HG03354 (cell line): Measurements from ENCODE around the gene SRGAP2B.
"Not testable (repeated sequence)": the region's sequence is repeated elsewhere in the genome, so short reads cannot be mapped to it uniquely, and the experiment has no call there.

ENCODE experiments used
- ATAC-seq: cut with Tn5 transposase; IDR thresholded peaks from one replicate; pipeline ENCODE4 v1.9.1; 2021; ENCODE audit warnings: mild to moderate bottlenecking; ENCODE audit not compliant: unreplicated experiment, poor library complexity, severe bottlenecking

SRGAP2B gene

GRCh38 chr1:145000743-145001326, 94.3 kb downstream of the SRGAP2B start:
- not testable (repeated sequence) for ATAC-seq

- ATAC-seq, result not testable (repeated sequence)
Observed at GRCh38 chr1:145000074-145000742, 94.9 kb downstream of the SRGAP2B start.

GRCh38 chr1:144998981-144999273, 96.2 kb downstream of the SRGAP2B start:
- not testable (repeated sequence) for ATAC-seq

GRCh38 chr1:144998134-144998980, 96.8 kb downstream of the SRGAP2B start:
- ATAC-seq, result not testable (repeated sequence)

- ATAC-seq, result not testable (repeated sequence)
Observed at GRCh38 chr1:144995833-144996410, 99.2 kb downstream of the SRGAP2B start.

GRCh38 chr1:144992915-144993314, 102.2 kb downstream of the SRGAP2B start:
- ATAC-seq, result not testable (repeated sequence)

GRCh38 chr1:144990611-144991010, 104.5 kb downstream of the SRGAP2B start:
- ATAC-seq, result not testable (repeated sequence)

GRCh38 chr1:144987131-144987530, 108.0 kb downstream of the SRGAP2B start:
- ATAC-seq, result not testable (repeated sequence)

GRCh38 chr1:144986171-144986860, 108.8 kb downstream of the SRGAP2B start:
- ATAC-seq, result not testable (repeated sequence)

- ATAC-seq, result not testable (repeated sequence)
Observed at GRCh38 chr1:144985550-144986170, 109.5 kb downstream of the SRGAP2B start.

- not testable (repeated sequence) for ATAC-seq
Observed at GRCh38 chr1:144982802-144983525, 112.2 kb downstream of the SRGAP2B start.

GRCh38 chr1:144981157-144981556, 114.0 kb downstream of the SRGAP2B start:
- not testable (repeated sequence) for ATAC-seq

GRCh38 chr1:144979960-144980595, 115.0 kb downstream of the SRGAP2B start:
- ATAC-seq, result not testable (repeated sequence)

GRCh38 chr1:144977856-144978255, 117.3 kb downstream of the SRGAP2B start:
- not testable (repeated sequence) for ATAC-seq

GRCh38 chr1:144971936-144972335, 123.2 kb downstream of the SRGAP2B start:
- not testable (repeated sequence) for ATAC-seq

- not testable (repeated sequence) for ATAC-seq
Observed at GRCh38 chr1:144966488-144966887, 128.6 kb downstream of the SRGAP2B start.

GRCh38 chr1:144964765-144965164, 130.4 kb downstream of the SRGAP2B start:
- not testable (repeated sequence) for ATAC-seq

GRCh38 chr1:144964186-144964585, 130.9 kb downstream of the SRGAP2B start:
- ATAC-seq, result not testable (repeated sequence)
